WTC11 (cell line): ENCODE results near the gene DHRSX. TPM values are rescaled to one million over a fixed set of nuclear protein-coding genes. Genes with fewer than 3 reads are reported as not detected.

Experiments
- ATAC-seq: fragments of 200-7000 bp; cut with Tn5 transposase; 2 replicates; pipeline ENCODE4 v1.10.0; 2021; ENCODE audit warnings: mild to moderate bottlenecking, moderate library complexity
- CTCF ChIA-PET: fragments of 300-600 bp; sonication (Branson Sonifier 250); formaldehyde crosslinking; loops from one replicate; lab custom pipeline; 2021; ENCODE audit warnings: antibody characterized with exemption; lab: Charles Lee
- POLR2A ChIA-PET: fragments of 350-600 bp; sonication (Branson Sonifier 250); formaldehyde crosslinking; loops from one replicate; lab custom pipeline; 2021; ENCODE audit warnings: antibody characterized with exemption; lab: Charles Lee
- DNase-seq: peaks from one replicate; pipeline ENCODE4 v3.0.0; 2021; ENCODE audit warnings: low spot score
- H3K27ac Mint-ChIP-seq: 2 replicates; pipeline ENCODE4 v1.8.0; 2021; ENCODE audit warnings: mixed read lengths
- H3K27me3 Mint-ChIP-seq: 2 replicates; pipeline ENCODE4 v1.8.0; 2021; ENCODE audit warnings: low read depth, mild to moderate bottlenecking, moderate library complexity, mixed read lengths
- H3K36me3 Mint-ChIP-seq: 2 replicates; pipeline ENCODE4 v1.8.0; 2021; ENCODE audit warnings: mixed read lengths
- H3K4me1 Mint-ChIP-seq: 2 replicates; pipeline ENCODE4 v1.8.0; 2022; ENCODE audit warnings: mixed read lengths
- H3K4me3 Mint-ChIP-seq: 2 replicates; pipeline ENCODE4 v1.8.0; 2021; ENCODE audit warnings: mild to moderate bottlenecking, moderate library complexity, mixed read lengths
- H3K9me3 Mint-ChIP-seq: 2 replicates; pipeline ENCODE4 v1.8.0; 2021; ENCODE audit warnings: mixed read lengths
- ATF1 ChIP-seq: sonication (generic); formaldehyde crosslinking; IDR thresholded peaks from 2 replicates; pipeline ENCODE4 v1.8.1; 2023; ENCODE audit warnings: mild to moderate bottlenecking, moderate library complexity, missing genetic modification reagents
- ATF3 ChIP-seq: sonication (generic); formaldehyde crosslinking; conservative IDR thresholded peaks from 2 replicates; pipeline ENCODE4 v1.8.1; 2022; ENCODE audit warnings: mild to moderate bottlenecking, missing genetic modification reagents
- EMX1 ChIP-seq: fragments of 250-450 bp; sonication (Bioruptor Pico); IDR thresholded peaks from 2 replicates; pipeline ENCODE4 v1.8.0; 2021; ENCODE audit warnings: mild to moderate bottlenecking
- FOXJ3 ChIP-seq: sonication (generic); formaldehyde crosslinking; IDR thresholded peaks from 2 replicates; pipeline ENCODE4 v1.9.0; 2021; ENCODE audit warnings: missing genetic modification reagents, mild to moderate bottlenecking, borderline replicate concordance
- GABPB1 ChIP-seq: sonication (generic); formaldehyde crosslinking; IDR thresholded peaks from 2 replicates; pipeline ENCODE4 v1.8.1; 2023; ENCODE audit warnings: mild to moderate bottlenecking, missing genetic modification reagents
- GRHL2 ChIP-seq: fragments of 250-450 bp; sonication (Bioruptor Pico); IDR thresholded peaks from 2 replicates; pipeline ENCODE4 v1.8.0; 2022; ENCODE audit warnings: mild to moderate bottlenecking, moderate library complexity; ENCODE audit not compliant: insufficient replicate concordance, severe bottlenecking
- JUN ChIP-seq: sonication (generic); formaldehyde crosslinking; IDR thresholded peaks from 2 replicates; pipeline ENCODE4 v1.8.0; 2023; ENCODE audit warnings: mild to moderate bottlenecking, missing genetic modification reagents
- NFE2L1 ChIP-seq: sonication (generic); formaldehyde crosslinking; IDR thresholded peaks from 2 replicates; pipeline ENCODE4 v1.8.1; 2023; ENCODE audit warnings: missing genetic modification reagents
- NR1H2 ChIP-seq: sonication (generic); formaldehyde crosslinking; IDR thresholded peaks from 2 replicates; pipeline ENCODE4 v1.9.0; 2021; ENCODE audit warnings: mild to moderate bottlenecking, moderate library complexity, missing genetic modification reagents
- RORB ChIP-seq: fragments of 250-450 bp; sonication (Bioruptor Pico); IDR thresholded peaks from 2 replicates; pipeline ENCODE4 v1.9.0; 2021; ENCODE audit warnings: mild to moderate bottlenecking
- SP1 ChIP-seq: sonication (generic); formaldehyde crosslinking; conservative IDR thresholded peaks from 2 replicates; pipeline ENCODE4 v1.8.1; 2022; ENCODE audit warnings: missing genetic modification reagents
- TEAD4 ChIP-seq: sonication (generic); formaldehyde crosslinking; IDR thresholded peaks from 2 replicates; pipeline ENCODE4 v1.8.0; 2022; ENCODE audit warnings: mild to moderate bottlenecking, missing genetic modification reagents
- ZNF121 ChIP-seq: sonication (generic); formaldehyde crosslinking; IDR thresholded peaks from 2 replicates; pipeline ENCODE4 v1.8.0; 2023; ENCODE audit warnings: missing genetic modification reagents
- ZNF263 ChIP-seq: sonication (generic); formaldehyde crosslinking; IDR thresholded peaks from 2 replicates; pipeline ENCODE4 v1.8.1; 2022; ENCODE audit warnings: low read depth, mild to moderate bottlenecking, moderate library complexity, missing genetic modification reagents
- ZNF416 ChIP-seq: fragments of 250-450 bp; sonication (Bioruptor Pico); IDR thresholded peaks from 2 replicates; pipeline ENCODE4 v1.9.0; 2021; ENCODE audit warnings: mild to moderate bottlenecking, inconsistent platforms
- ZNF425 ChIP-seq: fragments of 250-450 bp; sonication (Bioruptor Pico); conservative IDR thresholded peaks from 2 replicates; pipeline ENCODE4 v1.9.0; 2021; ENCODE audit warnings: mild to moderate bottlenecking
- ZNF671 ChIP-seq: fragments of 250-450 bp; sonication (Bioruptor Pico); IDR thresholded peaks from 2 replicates; pipeline ENCODE4 v1.8.0; 2021; ENCODE audit warnings: mild to moderate bottlenecking
- total RNA-seq: library from RNA; stranded (reverse); gene quantifications from 3 replicates; pipeline ENCODE4 v1.2.3, GENCODE V29; 2021
- TF ChIP-seq, protein P1 (sequence below): sonication (generic); formaldehyde crosslinking; IDR thresholded peaks from 2 replicates; pipeline ENCODE4 v1.8.1; 2022; ENCODE audit warnings: mild to moderate bottlenecking, missing genetic modification reagents, moderate library complexity, borderline replicate concordance
- TF ChIP-seq, protein P2 (sequence below): sonication (generic); formaldehyde crosslinking; IDR thresholded peaks from 2 replicates; pipeline ENCODE4 v1.8.0; 2022; ENCODE audit warnings: mild to moderate bottlenecking, missing genetic modification reagents
- TF ChIP-seq, protein P3 (sequence below): sonication (generic); formaldehyde crosslinking; IDR thresholded peaks from 2 replicates; pipeline ENCODE4 v1.8.0; 2022; ENCODE audit warnings: mild to moderate bottlenecking, missing genetic modification reagents

DHRSX gene
- total RNA-seq, 1 experiment from 2014 or later, result 28.2 TPM

GRCh38 chrX:2324151-2324550, 176.6 kb downstream of the DHRSX start:
- DNase-seq (no peak), ATAC-seq (no peak)
- Mint-ChIP-seq H3K9me3 (peaks cover 8% of the 10 kb centered on the region), H3K4me3 (no peak overlapping the region), H3K27me3 (no peaks in the 10 kb centered on the region), H3K27ac (no peak overlapping the region), H3K36me3 (peaks cover 16% of the 10 kb centered on the region), H3K4me1 (no peaks in the 10 kb centered on the region; the same call in 1 of the 2 replicates)
- CTCF ChIA-PET, result no interaction called here
- TF ChIP-seq ZNF263 (CRISPR knock-in tag) (no peak), EMX1 (CRISPR knock-in tag) (no peak), ATF1 (CRISPR knock-in tag) (no peak), RORB (no peak), FOXJ3 (no peak), TEAD4 (CRISPR knock-in tag) (no peak), NR1H2 (CRISPR knock-in tag) (no peak), NFE2L1 (CRISPR knock-in tag) (no peak)
- TF ChIP-seq, protein P1, sequence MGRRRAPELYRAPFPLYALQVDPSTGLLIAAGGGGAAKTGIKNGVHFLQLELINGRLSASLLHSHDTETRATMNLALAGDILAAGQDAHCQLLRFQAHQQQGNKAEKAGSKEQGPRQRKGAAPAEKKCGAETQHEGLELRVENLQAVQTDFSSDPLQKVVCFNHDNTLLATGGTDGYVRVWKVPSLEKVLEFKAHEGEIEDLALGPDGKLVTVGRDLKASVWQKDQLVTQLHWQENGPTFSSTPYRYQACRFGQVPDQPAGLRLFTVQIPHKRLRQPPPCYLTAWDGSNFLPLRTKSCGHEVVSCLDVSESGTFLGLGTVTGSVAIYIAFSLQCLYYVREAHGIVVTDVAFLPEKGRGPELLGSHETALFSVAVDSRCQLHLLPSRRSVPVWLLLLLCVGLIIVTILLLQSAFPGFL (CRISPR knock-in tag), result no peak
- POLR2A ChIA-PET, result no interaction called here

DNA sequence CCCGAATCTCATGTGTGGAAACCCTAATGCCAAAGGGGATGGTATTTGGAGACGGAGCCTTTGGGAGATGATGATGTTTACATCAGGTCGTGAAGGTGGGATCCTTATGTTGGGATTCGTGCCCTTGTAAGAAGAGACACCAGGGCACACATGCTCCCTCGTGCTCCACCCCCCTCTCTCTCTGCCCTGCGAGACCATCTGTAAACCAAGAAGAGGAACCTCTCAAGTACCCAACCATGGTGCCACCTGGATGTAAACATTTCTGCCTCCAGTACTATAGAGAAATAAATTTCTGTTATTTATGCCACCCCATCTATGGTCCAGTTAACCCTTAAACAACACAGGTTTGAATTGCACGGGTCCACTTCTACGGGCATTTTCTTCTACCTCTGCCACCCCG, 179.4 kb downstream of the DHRSX start:
- Mint-ChIP-seq H3K27me3 (no peaks in the 10 kb centered on the region), H3K4me3 (no peak overlapping the region), H3K27ac (peak overlapping the region; percentile 17; the same call in 1 of the 2 replicates), H3K4me1 (peaks cover 5% of the 10 kb centered on the region), H3K36me3 (peaks cover 16% of the 10 kb centered on the region), H3K9me3 (peaks cover 13% of the 10 kb centered on the region)
- TF ChIP-seq, protein P2, sequence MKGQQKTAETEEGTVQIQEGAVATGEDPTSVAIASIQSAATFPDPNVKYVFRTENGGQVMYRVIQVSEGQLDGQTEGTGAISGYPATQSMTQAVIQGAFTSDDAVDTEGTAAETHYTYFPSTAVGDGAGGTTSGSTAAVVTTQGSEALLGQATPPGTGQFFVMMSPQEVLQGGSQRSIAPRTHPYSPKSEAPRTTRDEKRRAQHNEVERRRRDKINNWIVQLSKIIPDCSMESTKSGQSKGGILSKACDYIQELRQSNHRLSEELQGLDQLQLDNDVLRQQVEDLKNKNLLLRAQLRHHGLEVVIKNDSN (CRISPR knock-in tag), result no peak
- TF ChIP-seq JUN (CRISPR knock-in tag), result no peak
- no peak for TF ChIP-seq ZNF121 (CRISPR knock-in tag)
- no peak for TF ChIP-seq ZNF425
- TF ChIP-seq ZNF416 (CRISPR knock-in tag), result no peak
- TF ChIP-seq ZNF671 (CRISPR knock-in tag), result no peak
- TF ChIP-seq, protein P3, sequence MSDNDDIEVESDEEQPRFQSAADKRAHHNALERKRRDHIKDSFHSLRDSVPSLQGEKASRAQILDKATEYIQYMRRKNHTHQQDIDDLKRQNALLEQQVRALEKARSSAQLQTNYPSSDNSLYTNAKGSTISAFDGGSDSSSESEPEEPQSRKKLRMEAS, result no peak
- no peak for TF ChIP-seq GRHL2 (CRISPR knock-in tag)
- no peak for TF ChIP-seq ATF3 (CRISPR knock-in tag)
- ChIA-PET CTCF (no interaction called here), POLR2A (no interaction called here)
- ATAC-seq, result no peak
- no peak for DNase-seq

DNA sequence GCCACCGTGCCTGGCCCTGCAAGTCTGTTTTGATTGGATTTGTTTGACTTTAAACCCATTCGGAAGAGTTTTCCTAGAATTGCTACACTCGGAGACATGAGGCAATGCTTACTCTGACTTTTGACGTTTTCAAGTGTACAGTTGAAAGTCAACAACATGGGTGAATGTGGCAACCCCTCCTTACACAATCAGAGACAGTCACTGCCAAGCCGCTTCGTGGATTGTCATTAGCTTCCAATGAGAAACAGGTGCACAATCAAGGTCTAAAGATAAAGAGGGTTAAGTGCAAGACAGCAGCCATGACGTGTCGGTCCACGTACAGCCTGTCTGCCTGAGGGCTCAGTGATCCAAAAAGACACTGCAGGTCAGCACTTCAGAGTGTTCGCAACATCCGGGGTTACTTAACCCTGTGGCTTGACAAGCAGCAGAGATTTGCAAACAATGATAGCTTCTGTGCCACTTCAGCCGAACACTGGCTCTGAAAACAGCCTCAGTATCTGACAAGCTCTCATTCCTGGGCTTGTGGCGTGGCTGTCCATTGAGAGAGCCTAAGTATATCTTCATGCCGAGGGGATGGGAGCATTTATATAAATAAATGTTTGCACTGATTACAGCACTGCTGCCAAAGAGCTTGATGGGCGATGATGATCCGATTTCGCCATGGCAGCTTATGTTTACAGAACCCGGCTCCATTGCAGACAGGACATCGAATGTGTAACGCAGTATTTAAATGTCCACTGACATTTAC, 180.0 kb downstream of the DHRSX start:
- TF ChIP-seq SP1 (CRISPR knock-in tag) (no peak), GABPB1 (peak; percentile 94)
- peaks cover 17% of the 10 kb centered on the region for H3K36me3 Mint-ChIP-seq
- POLR2A ChIA-PET, result no interaction called here
- no peak overlapping the region for H3K4me3 Mint-ChIP-seq
- peak overlapping the region; percentile 17; the same call in 1 of the 2 replicates for H3K27ac Mint-ChIP-seq
- ATAC-seq (no peak), DNase-seq (no peak)
- no peaks in the 10 kb centered on the region for H3K27me3 Mint-ChIP-seq
- peaks cover 5% of the 10 kb centered on the region for H3K4me1 Mint-ChIP-seq
- H3K9me3 Mint-ChIP-seq, result peaks cover 14% of the 10 kb centered on the region
- CTCF ChIA-PET, result no interaction called here
